ENCODE measurements around the gene NOC3L.

GRCh38 chr10:94357193-94357592 is 5.5 kb downstream of the NOC3L start:
- TF ChIP-seq, protein P1, sequence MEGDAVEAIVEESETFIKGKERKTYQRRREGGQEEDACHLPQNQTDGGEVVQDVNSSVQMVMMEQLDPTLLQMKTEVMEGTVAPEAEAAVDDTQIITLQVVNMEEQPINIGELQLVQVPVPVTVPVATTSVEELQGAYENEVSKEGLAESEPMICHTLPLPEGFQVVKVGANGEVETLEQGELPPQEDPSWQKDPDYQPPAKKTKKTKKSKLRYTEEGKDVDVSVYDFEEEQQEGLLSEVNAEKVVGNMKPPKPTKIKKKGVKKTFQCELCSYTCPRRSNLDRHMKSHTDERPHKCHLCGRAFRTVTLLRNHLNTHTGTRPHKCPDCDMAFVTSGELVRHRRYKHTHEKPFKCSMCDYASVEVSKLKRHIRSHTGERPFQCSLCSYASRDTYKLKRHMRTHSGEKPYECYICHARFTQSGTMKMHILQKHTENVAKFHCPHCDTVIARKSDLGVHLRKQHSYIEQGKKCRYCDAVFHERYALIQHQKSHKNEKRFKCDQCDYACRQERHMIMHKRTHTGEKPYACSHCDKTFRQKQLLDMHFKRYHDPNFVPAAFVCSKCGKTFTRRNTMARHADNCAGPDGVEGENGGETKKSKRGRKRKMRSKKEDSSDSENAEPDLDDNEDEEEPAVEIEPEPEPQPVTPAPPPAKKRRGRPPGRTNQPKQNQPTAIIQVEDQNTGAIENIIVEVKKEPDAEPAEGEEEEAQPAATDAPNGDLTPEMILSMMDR (optimal IDR thresholded peaks at IDR 0.05 in 1 of 3, IDR thresholded peaks at IDR 0.05 in 1 of 3, conservative IDR thresholded peaks at IDR 0.05 in 1 of 3; ENCODE audit: extremely low read depth in 1 of 3, insufficient read depth in 2 of 3, low read length in 3 of 3): no peak
- TF ChIP-seq EZH2 (IDR thresholded peaks at IDR 0.05; ENCODE audit: low read length): no peak
